ENCODE measurements around the gene POMGNT2.
"Not testable (repeated sequence)": the region's sequence is repeated elsewhere in the genome, so short reads cannot be mapped to it uniquely, and the experiment has no call there.

Gene POMGNT2

DNA sequence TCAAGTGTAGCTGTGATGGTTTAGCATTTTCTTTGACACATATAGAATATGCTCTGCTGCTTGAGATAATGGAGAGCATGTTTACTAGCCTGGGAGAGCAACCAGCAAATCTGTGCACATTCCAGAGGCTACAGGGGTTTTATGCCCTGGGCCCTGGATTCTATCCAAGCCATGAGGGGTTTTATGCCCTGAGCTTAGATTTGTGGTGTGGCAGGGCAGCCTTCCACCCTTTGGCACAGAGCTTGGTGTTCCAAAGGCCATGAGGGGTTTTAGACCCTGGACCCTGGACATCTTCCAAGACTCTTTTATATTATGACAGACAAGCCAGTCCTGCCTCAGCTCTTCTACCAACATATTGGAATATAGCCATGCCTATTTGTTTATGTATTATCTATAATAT is 60.8 kb downstream of the POMGNT2 start:
- not testable (repeated sequence) for H3K18ac ChIP-seq (ENCODE audit: low read depth in 1 of 2, low read length in 2 of 2); H2BK120ac ChIP-seq (ENCODE audit: low read depth, low read length); H3K23ac ChIP-seq (ENCODE audit: low read length in 2 of 2); H3K4me3 ChIP-seq (ENCODE audit: insufficient read depth in 1 of 2, low read depth in 1 of 2, low read length in 2 of 2); H4K8ac ChIP-seq (ENCODE audit: low read length); H3K27ac ChIP-seq (ENCODE audit: low read length, poor library complexity, severe bottlenecking); H4K91ac ChIP-seq (ENCODE audit: low read length); H3K9ac ChIP-seq (ENCODE audit: low read length); H3K4ac ChIP-seq (ENCODE audit: low read depth in 1 of 2, low read length in 2 of 2); DNase-seq; H3K79me1 ChIP-seq (replicated peaks; ENCODE audit: low read length, poor library complexity, severe bottlenecking); H2AFZ ChIP-seq (ENCODE audit: low read depth, low read length); H2BK5ac ChIP-seq (ENCODE audit: low read depth, low read length, poor library complexity, severe bottlenecking); H3K4me1 ChIP-seq (ENCODE audit: control insufficient read depth, insufficient read depth, low read depth, low read length); H2BK12ac ChIP-seq (ENCODE audit: low read length in 2 of 2); H2BK15ac ChIP-seq (ENCODE audit: low read depth, poor library complexity, severe bottlenecking); H3K4me2 ChIP-seq (ENCODE audit: low read length, poor library complexity, severe bottlenecking); H3K36me3 ChIP-seq (ENCODE audit: control insufficient read depth in 1 of 2, insufficient read depth in 2 of 2, low read depth in 1 of 2, low read length in 2 of 2); H2AK5ac ChIP-seq (ENCODE audit: low read length, severe bottlenecking); H3K27me3 ChIP-seq (ENCODE audit: control insufficient read depth in 1 of 2, insufficient read depth in 1 of 2, low read length in 2 of 2); H3K14ac ChIP-seq (ENCODE audit: low read length in 2 of 2)
- H3K9me3 ChIP-seq (ENCODE audit: control insufficient read depth, low read length): peaks cover 58% of the 10 kb centered on the region

DNA sequence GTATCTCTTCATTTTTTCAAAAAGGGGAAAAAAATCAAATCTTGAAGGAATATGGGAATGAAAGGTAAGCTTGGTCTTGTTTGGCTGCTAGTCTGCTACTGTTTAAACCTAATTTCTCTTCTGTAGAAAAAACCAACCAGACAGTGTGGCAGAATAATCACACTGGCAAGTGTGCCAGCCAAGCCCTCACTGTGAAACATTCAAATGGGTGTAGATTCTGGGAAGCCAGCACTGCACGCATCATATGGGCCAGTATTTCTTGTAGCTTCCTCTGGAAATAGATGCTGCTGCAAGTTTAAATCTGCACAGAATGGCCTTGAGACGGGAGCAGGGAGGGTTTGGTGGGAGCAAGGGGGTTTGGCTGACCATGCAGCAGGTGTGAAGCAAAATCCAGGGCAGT is 62.1 kb downstream of the POMGNT2 start:
- no peak overlapping the region for H3K27ac ChIP-seq (ENCODE audit: low read length, poor library complexity, severe bottlenecking)
- H4K91ac ChIP-seq (ENCODE audit: low read length): no peak overlapping the region
- H3K4me3 ChIP-seq (ENCODE audit: insufficient read depth in 1 of 2, low read depth in 1 of 2, low read length in 2 of 2): no peak overlapping the region
- no peak overlapping the region for H3K4ac ChIP-seq (ENCODE audit: low read depth in 1 of 2, low read length in 2 of 2)
- H3K79me1 ChIP-seq (replicated peaks; ENCODE audit: low read length, poor library complexity, severe bottlenecking): no peaks in the 10 kb centered on the region
- H3K4me2 ChIP-seq (ENCODE audit: low read length, poor library complexity, severe bottlenecking): no peak overlapping the region
- H3K36me3 ChIP-seq (ENCODE audit: control insufficient read depth in 1 of 2, insufficient read depth in 2 of 2, low read depth in 1 of 2, low read length in 2 of 2): no peaks in the 10 kb centered on the region
- no peaks in the 10 kb centered on the region for H3K27me3 ChIP-seq (ENCODE audit: control insufficient read depth in 1 of 2, insufficient read depth in 1 of 2, low read length in 2 of 2)
- H3K14ac ChIP-seq (ENCODE audit: low read length in 2 of 2): no peak overlapping the region
- no peaks in the 10 kb centered on the region for H3K4me1 ChIP-seq (ENCODE audit: control insufficient read depth, insufficient read depth, low read depth, low read length)
- WGBS: 87% methylated on average over 2 of the region's 2 CpGs
- H2AK5ac ChIP-seq (ENCODE audit: low read length, severe bottlenecking): no peak overlapping the region
- H2AFZ ChIP-seq (ENCODE audit: low read depth, low read length): no peak overlapping the region
- H3K9ac ChIP-seq (ENCODE audit: low read length): no peak overlapping the region
- H2BK12ac ChIP-seq (ENCODE audit: low read length in 2 of 2): no peak overlapping the region
- peaks cover 48% of the 10 kb centered on the region for H3K9me3 ChIP-seq (ENCODE audit: control insufficient read depth, low read length)
- H3K18ac ChIP-seq (ENCODE audit: low read depth in 1 of 2, low read length in 2 of 2): no peak overlapping the region
- no peak overlapping the region for H4K8ac ChIP-seq (ENCODE audit: low read length)
- no peak overlapping the region for H2BK15ac ChIP-seq (ENCODE audit: low read depth, poor library complexity, severe bottlenecking)
- H2BK120ac ChIP-seq (ENCODE audit: low read depth, low read length): no peak overlapping the region
- DNase-seq: no peak
- H2BK5ac ChIP-seq (ENCODE audit: low read depth, low read length, poor library complexity, severe bottlenecking): no peak overlapping the region
- H3K23ac ChIP-seq (ENCODE audit: low read length in 2 of 2): no peak overlapping the region

DNA sequence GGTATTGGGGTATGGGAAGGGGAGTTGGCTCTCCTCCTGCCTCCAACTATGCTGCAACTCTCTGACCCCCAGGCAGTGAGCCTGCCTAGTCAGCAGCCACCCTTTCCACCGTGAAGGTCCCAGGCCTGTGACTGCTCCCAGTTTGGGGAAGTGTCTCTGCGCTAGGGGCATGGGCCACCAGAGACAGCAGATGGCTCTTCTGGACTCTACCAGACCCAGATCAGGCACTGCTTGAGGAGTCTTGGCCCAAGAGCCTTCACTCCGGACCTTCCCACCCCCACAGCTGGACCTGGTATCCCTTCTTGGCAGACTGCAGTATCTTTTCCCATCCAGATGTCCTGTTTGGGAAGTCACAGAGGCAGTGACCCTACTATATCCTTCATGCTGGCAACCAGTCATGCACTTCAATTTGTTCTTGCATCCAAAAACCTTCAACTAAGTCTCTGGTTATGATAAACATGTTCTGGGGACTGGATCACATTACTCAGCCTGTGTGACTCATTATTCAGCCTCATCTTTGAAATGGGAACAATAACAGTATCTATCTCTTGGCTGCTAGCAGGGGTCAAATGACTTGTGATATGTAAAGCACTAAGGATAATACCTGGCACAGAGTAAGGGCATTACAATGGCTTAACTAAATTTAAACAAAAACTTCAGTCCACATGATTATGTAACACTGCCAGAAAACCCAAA is 62.7 kb downstream of the POMGNT2 start:
- WGBS: 85% methylated on average over 3 of the region's 3 CpGs
- Histone ChIP-seq H2BK120ac (ENCODE audit: low read depth, low read length) (no peak overlapping the region), H4K8ac (ENCODE audit: low read length) (no peak overlapping the region)

DNA sequence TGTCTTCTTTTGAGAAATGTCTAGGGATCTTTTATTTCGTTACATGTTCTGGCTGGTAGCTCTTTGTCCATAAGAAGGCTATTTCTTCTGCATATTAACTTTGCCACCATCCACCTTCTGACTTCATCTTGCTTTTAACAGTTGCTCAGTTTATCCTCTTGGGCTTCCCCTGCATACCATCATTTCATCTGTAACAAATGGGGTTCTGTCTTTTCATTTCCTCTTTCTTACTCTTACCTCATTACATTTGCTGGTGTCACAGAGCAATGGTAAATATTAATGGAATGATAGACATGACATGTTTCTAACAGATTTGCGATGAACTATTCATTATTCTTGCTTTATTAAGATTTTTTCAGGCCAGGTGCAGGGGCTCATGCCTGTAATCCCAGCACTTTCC is 64.4 kb downstream of the POMGNT2 start:
- H3K14ac ChIP-seq (ENCODE audit: low read length in 2 of 2): no peak overlapping the region
- H3K9me3 ChIP-seq (ENCODE audit: control insufficient read depth, low read length): peaks cover 25% of the 10 kb centered on the region
- H4K8ac ChIP-seq (ENCODE audit: low read length): no peak overlapping the region
- H3K27me3 ChIP-seq (ENCODE audit: control insufficient read depth in 1 of 2, insufficient read depth in 1 of 2, low read length in 2 of 2): peaks cover 3 to 7% of the 10 kb centered on the region in 2 experiments
- H3K4me2 ChIP-seq (ENCODE audit: low read length, poor library complexity, severe bottlenecking): no peak overlapping the region
- H3K4me1 ChIP-seq (ENCODE audit: control insufficient read depth, insufficient read depth, low read depth, low read length): no peaks in the 10 kb centered on the region
- H3K9ac ChIP-seq (ENCODE audit: low read length): no peak overlapping the region
- H3K79me1 ChIP-seq (replicated peaks; ENCODE audit: low read length, poor library complexity, severe bottlenecking): no peaks in the 10 kb centered on the region
- H2AK5ac ChIP-seq (ENCODE audit: low read length, severe bottlenecking): no peak overlapping the region
- 85% methylated on average over 2 of the region's 2 CpGs for WGBS
- no peak overlapping the region for H2BK15ac ChIP-seq (ENCODE audit: low read depth, poor library complexity, severe bottlenecking)
- H3K18ac ChIP-seq (ENCODE audit: low read depth in 1 of 2, low read length in 2 of 2): no peak overlapping the region
- no peak overlapping the region for H3K27ac ChIP-seq (ENCODE audit: low read length, poor library complexity, severe bottlenecking)
- no peak overlapping the region for H4K91ac ChIP-seq (ENCODE audit: low read length)
- H2BK12ac ChIP-seq (ENCODE audit: low read length in 2 of 2): no peak overlapping the region
- no peaks in the 10 kb centered on the region for H3K36me3 ChIP-seq (ENCODE audit: control insufficient read depth in 1 of 2, insufficient read depth in 2 of 2, low read depth in 1 of 2, low read length in 2 of 2)
- H2BK5ac ChIP-seq (ENCODE audit: low read depth, low read length, poor library complexity, severe bottlenecking): no peak overlapping the region
- no peak overlapping the region for H2AFZ ChIP-seq (ENCODE audit: low read depth, low read length)
- no peak overlapping the region for H2BK120ac ChIP-seq (ENCODE audit: low read depth, low read length)
- DNase-seq: no peak
- no peak overlapping the region for H3K4me3 ChIP-seq (ENCODE audit: insufficient read depth in 1 of 2, low read depth in 1 of 2, low read length in 2 of 2)
- no peak overlapping the region for H3K4ac ChIP-seq (ENCODE audit: low read depth in 1 of 2, low read length in 2 of 2)
- no peak overlapping the region for H3K23ac ChIP-seq (ENCODE audit: low read length in 2 of 2)

More for the DNA sequence above, 62.7 kb downstream of the POMGNT2 start:
- H2AK5ac ChIP-seq (ENCODE audit: low read length, severe bottlenecking): no peak overlapping the region
- no peak overlapping the region for H4K91ac ChIP-seq (ENCODE audit: low read length)
- H3K9ac ChIP-seq (ENCODE audit: low read length): no peak overlapping the region
- no peak overlapping the region for H3K23ac ChIP-seq (ENCODE audit: low read length in 2 of 2)
- H3K14ac ChIP-seq (ENCODE audit: low read length in 2 of 2): no peak overlapping the region
- no peak overlapping the region for H3K4ac ChIP-seq (ENCODE audit: low read depth in 1 of 2, low read length in 2 of 2)
- H2BK12ac ChIP-seq (ENCODE audit: low read length in 2 of 2): no peak overlapping the region
- H3K4me3 ChIP-seq (ENCODE audit: insufficient read depth in 1 of 2, low read depth in 1 of 2, low read length in 2 of 2): no peak overlapping the region
- H3K18ac ChIP-seq (ENCODE audit: low read depth in 1 of 2, low read length in 2 of 2): no peak overlapping the region
- no peak overlapping the region for H3K27ac ChIP-seq (ENCODE audit: low read length, poor library complexity, severe bottlenecking)
- no peak for DNase-seq
- no peak overlapping the region for H3K4me2 ChIP-seq (ENCODE audit: low read length, poor library complexity, severe bottlenecking)
- H2AFZ ChIP-seq (ENCODE audit: low read depth, low read length): no peak overlapping the region
- no peak overlapping the region for H2BK15ac ChIP-seq (ENCODE audit: low read depth, poor library complexity, severe bottlenecking)
- peaks cover 42% of the 10 kb centered on the region for H3K9me3 ChIP-seq (ENCODE audit: control insufficient read depth, low read length)
- no peaks in the 10 kb centered on the region for H3K79me1 ChIP-seq (replicated peaks; ENCODE audit: low read length, poor library complexity, severe bottlenecking)
- no peaks in the 10 kb centered on the region for H3K4me1 ChIP-seq (ENCODE audit: control insufficient read depth, insufficient read depth, low read depth, low read length)
- H2BK5ac ChIP-seq (ENCODE audit: low read depth, low read length, poor library complexity, severe bottlenecking): no peak overlapping the region
- H3K36me3 ChIP-seq (ENCODE audit: control insufficient read depth in 1 of 2, insufficient read depth in 2 of 2, low read depth in 1 of 2, low read length in 2 of 2): no peaks in the 10 kb centered on the region
- H3K27me3 ChIP-seq (ENCODE audit: control insufficient read depth in 1 of 2, insufficient read depth in 1 of 2, low read length in 2 of 2): no peaks in the 10 kb centered on the region
